ENCODE results near the gene SLC2A9. TPM values are rescaled to one million over a fixed set of nuclear protein-coding genes. Genes with fewer than 3 reads are reported as not detected.

The SLC2A9 gene
- total and polyA plus RNA-seq, 2 of the 13 experiments (the other 11 are each of a cell fraction or from before 2014, with no cell fraction given): 36.2 to 42.3 TPM

GRCh38 chr4:10017037-10017893 lies 4.0 kb downstream of the SLC2A9 start (continued):
- TF ChIP-seq, protein P1, sequence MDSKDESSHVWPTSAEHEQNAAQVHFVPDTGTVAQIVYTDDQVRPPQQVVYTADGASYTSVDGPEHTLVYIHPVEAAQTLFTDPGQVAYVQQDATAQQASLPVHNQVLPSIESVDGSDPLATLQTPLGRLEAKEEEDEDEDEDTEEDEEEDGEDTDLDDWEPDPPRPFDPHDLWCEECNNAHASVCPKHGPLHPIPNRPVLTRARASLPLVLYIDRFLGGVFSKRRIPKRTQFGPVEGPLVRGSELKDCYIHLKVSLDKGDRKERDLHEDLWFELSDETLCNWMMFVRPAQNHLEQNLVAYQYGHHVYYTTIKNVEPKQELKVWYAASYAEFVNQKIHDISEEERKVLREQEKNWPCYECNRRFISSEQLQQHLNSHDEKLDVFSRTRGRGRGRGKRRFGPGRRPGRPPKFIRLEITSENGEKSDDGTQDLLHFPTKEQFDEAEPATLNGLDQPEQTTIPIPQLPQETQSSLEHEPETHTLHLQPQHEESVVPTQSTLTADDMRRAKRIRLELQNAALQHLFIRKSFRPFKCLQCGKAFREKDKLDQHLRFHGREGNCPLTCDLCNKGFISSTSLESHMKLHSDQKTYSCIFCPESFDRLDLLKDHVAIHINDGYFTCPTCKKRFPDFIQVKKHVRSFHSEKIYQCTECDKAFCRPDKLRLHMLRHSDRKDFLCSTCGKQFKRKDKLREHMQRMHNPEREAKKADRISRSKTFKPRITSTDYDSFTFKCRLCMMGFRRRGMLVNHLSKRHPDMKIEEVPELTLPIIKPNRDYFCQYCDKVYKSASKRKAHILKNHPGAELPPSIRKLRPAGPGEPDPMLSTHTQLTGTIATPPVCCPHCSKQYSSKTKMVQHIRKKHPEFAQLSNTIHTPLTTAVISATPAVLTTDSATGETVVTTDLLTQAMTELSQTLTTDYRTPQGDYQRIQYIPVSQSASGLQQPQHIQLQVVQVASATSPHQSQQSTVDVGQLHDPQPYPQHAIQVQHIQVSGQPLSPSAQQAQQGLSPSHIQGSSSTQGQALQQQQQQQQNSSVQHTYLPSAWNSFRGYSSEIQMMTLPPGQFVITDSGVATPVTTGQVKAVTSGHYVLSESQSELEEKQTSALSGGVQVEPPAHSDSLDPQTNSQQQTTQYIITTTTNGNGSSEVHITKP (CRISPR knock-in tag; IDR thresholded peaks at IDR 0.05; ENCODE audit: low read depth): no peak
- TF ChIP-seq ZBTB20 (CRISPR knock-in tag; IDR thresholded peaks at IDR 0.05; ENCODE audit: borderline replicate concordance, low read depth) (0 out of 2 replicates have a peak, but pooled peaks have one; percentile 40), HDAC1 (CRISPR knock-in tag; IDR thresholded peaks at IDR 0.05) (peak; percentile 91), HMG20A (CRISPR knock-in tag; IDR thresholded peaks at IDR 0.05; ENCODE audit: borderline replicate concordance) (peak; percentile 63), ZNF263 (CRISPR knock-in tag; IDR thresholded peaks at IDR 0.05) (no peak), ZBTB46 (CRISPR knock-in tag; IDR thresholded peaks at IDR 0.05; ENCODE audit: borderline replicate concordance) (no peak), MAFF (IDR thresholded peaks at IDR 0.05; ENCODE audit: low read depth, low read length) (peak; percentile 7; the same call in 1 of the 2 replicates), DPF2 (CRISPR knock-in tag; IDR thresholded peaks at IDR 0.05; ENCODE audit: borderline replicate concordance, low read depth) (peak; percentile 86), KDM3A (CRISPR knock-in tag; IDR thresholded peaks at IDR 0.05; ENCODE audit: low read depth) (peak; percentile 44; the same call in 1 of the 2 replicates), JUNB (CRISPR knock-in tag; IDR thresholded peaks at IDR 0.05; ENCODE audit: borderline replicate concordance) (no peak; the same call in 1 of the 2 replicates), ZNF644 (CRISPR knock-in tag; IDR thresholded peaks at IDR 0.05; ENCODE audit: low read depth) (peak; percentile 62), FOXA3 (CRISPR knock-in tag; IDR thresholded peaks at IDR 0.05) (peak; percentile 85), MBD4 (IDR thresholded peaks at IDR 0.05; ENCODE audit: borderline replicate concordance, low read length) (peak; percentile 78; the same call in 1 of the 2 replicates), NRL (CRISPR knock-in tag; IDR thresholded peaks at IDR 0.05; ENCODE audit: borderline replicate concordance) (no peak)
- TF ChIP-seq, protein P2, sequence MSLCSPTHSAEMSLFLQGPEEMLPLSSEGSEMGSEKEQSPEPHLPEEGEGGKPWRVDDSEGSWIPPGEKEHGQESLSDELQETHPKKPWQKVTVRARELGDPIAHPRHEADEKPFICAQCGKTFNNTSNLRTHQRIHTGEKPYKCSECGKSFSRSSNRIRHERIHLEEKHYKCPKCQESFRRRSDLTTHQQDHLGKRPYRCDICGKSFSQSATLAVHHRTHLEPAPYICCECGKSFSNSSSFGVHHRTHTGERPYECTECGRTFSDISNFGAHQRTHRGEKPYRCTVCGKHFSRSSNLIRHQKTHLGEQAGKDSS (CRISPR knock-in tag; IDR thresholded peaks at IDR 0.05; ENCODE audit: borderline replicate concordance, low read depth): no peak
- TF ChIP-seq, protein P3, sequence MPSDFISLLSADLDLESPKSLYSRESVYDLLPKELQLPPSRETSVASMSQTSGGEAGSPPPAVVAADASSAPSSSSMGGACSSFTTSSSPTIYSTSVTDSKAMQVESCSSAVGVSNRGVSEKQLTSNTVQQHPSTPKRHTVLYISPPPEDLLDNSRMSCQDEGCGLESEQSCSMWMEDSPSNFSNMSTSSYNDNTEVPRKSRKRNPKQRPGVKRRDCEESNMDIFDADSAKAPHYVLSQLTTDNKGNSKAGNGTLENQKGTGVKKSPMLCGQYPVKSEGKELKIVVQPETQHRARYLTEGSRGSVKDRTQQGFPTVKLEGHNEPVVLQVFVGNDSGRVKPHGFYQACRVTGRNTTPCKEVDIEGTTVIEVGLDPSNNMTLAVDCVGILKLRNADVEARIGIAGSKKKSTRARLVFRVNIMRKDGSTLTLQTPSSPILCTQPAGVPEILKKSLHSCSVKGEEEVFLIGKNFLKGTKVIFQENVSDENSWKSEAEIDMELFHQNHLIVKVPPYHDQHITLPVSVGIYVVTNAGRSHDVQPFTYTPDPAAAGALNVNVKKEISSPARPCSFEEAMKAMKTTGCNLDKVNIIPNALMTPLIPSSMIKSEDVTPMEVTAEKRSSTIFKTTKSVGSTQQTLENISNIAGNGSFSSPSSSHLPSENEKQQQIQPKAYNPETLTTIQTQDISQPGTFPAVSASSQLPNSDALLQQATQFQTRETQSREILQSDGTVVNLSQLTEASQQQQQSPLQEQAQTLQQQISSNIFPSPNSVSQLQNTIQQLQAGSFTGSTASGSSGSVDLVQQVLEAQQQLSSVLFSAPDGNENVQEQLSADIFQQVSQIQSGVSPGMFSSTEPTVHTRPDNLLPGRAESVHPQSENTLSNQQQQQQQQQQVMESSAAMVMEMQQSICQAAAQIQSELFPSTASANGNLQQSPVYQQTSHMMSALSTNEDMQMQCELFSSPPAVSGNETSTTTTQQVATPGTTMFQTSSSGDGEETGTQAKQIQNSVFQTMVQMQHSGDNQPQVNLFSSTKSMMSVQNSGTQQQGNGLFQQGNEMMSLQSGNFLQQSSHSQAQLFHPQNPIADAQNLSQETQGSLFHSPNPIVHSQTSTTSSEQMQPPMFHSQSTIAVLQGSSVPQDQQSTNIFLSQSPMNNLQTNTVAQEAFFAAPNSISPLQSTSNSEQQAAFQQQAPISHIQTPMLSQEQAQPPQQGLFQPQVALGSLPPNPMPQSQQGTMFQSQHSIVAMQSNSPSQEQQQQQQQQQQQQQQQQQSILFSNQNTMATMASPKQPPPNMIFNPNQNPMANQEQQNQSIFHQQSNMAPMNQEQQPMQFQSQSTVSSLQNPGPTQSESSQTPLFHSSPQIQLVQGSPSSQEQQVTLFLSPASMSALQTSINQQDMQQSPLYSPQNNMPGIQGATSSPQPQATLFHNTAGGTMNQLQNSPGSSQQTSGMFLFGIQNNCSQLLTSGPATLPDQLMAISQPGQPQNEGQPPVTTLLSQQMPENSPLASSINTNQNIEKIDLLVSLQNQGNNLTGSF (CRISPR knock-in tag; IDR thresholded peaks at IDR 0.05): no peak

All from HepG2 (cell line).